Body of pancreas (tissue), 4 donors: ENCODE data around the gene ACTL10.

ENCODE experiments used
- POLR2A ChIP-seq, 3 donors: fragments of 450-650 bp; IDR thresholded peaks; one replicate each; pipeline ENCODE4 v1.6.1; 2016; ENCODE audit warnings: antibody characterized with exemption in 3 of 3, mild to moderate bottlenecking in 2 of 3
- TF ChIP-seq, protein P1 (sequence below), 7 experiments: fragments of 450-650 bp in 4 of 7; fragments of 200-600 bp in 3 of 7; sonication (generic) in 3 of 7; IDR thresholded peaks; one replicate each; pipeline ENCODE4 v1.5.1; 2016 to 2019; ENCODE audit warnings: antibody characterized with exemption in 7 of 7

DNA sequence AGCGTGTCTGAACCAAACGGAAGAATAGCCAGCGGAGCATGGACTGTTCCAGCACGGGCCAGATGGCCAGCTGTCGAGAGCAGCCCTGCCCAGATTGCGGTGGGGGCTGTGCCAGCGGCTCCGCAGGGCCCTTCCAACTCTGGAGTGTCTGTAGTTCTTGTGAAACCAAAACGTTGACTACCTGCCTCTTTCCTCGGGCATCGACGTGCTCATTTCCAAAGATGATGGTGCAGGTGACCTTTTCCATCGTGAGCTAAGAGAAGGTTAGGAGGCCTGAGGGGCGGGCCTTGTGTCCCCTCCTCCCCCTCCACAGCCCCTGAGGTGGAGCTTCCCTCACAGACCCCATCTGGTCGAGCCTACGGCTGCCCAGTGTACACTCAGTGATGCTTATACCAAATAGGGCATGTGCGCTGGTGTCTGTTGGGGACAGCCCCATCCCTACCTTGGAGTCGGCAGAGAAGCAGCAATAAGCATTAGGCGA is 17.5 kb upstream of the ACTL10 start:
- TF ChIP-seq, protein P1, sequence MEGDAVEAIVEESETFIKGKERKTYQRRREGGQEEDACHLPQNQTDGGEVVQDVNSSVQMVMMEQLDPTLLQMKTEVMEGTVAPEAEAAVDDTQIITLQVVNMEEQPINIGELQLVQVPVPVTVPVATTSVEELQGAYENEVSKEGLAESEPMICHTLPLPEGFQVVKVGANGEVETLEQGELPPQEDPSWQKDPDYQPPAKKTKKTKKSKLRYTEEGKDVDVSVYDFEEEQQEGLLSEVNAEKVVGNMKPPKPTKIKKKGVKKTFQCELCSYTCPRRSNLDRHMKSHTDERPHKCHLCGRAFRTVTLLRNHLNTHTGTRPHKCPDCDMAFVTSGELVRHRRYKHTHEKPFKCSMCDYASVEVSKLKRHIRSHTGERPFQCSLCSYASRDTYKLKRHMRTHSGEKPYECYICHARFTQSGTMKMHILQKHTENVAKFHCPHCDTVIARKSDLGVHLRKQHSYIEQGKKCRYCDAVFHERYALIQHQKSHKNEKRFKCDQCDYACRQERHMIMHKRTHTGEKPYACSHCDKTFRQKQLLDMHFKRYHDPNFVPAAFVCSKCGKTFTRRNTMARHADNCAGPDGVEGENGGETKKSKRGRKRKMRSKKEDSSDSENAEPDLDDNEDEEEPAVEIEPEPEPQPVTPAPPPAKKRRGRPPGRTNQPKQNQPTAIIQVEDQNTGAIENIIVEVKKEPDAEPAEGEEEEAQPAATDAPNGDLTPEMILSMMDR (IDR thresholded peaks at IDR 0.05): no peak
- TF ChIP-seq POLR2A (IDR thresholded peaks at IDR 0.05): no peak
